Activated CD4-positive, alpha-beta T cell treated with anti-CD3 and anti-CD28 coated beads for 24 hours (primary cell): ENCODE measurements around the gene EFNA5.

ENCODE experiments used
- DNase-seq, 2 donors: peaks; one replicate each; pipeline ENCODE4 v3.0.0-alpha.2; 2020; ENCODE audit warnings: low read depth in 2 of 2

Gene EFNA5

GRCh38 chr5:107672211-107673038 lies 1.7 kb upstream of the EFNA5 start:
- DNase-seq = no peak

DNA sequence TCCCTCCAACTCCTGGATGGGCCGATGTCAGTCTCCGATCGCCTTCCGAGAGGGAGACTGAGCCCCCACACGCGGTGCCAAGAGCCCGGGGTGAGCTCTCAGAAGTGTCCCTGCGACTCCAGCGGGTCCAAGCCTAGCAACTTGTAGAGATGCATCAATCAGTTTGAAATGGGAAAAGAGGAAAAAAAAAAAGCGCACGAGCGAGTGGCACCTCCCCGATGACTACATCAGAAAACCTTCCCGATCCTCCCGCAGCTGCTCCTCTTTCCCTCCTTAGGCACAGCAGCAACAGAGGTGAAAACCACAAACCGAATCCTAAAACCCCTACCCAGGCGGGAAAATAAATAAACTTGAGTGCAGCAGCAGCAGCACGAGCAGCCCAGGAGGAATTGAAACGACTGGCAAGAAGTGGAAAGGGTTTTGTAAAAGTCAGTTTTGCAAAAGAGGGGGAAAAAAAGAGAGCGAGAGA lies 1.0 kb upstream of the EFNA5 start:
- DNase-seq = no peak

DNA sequence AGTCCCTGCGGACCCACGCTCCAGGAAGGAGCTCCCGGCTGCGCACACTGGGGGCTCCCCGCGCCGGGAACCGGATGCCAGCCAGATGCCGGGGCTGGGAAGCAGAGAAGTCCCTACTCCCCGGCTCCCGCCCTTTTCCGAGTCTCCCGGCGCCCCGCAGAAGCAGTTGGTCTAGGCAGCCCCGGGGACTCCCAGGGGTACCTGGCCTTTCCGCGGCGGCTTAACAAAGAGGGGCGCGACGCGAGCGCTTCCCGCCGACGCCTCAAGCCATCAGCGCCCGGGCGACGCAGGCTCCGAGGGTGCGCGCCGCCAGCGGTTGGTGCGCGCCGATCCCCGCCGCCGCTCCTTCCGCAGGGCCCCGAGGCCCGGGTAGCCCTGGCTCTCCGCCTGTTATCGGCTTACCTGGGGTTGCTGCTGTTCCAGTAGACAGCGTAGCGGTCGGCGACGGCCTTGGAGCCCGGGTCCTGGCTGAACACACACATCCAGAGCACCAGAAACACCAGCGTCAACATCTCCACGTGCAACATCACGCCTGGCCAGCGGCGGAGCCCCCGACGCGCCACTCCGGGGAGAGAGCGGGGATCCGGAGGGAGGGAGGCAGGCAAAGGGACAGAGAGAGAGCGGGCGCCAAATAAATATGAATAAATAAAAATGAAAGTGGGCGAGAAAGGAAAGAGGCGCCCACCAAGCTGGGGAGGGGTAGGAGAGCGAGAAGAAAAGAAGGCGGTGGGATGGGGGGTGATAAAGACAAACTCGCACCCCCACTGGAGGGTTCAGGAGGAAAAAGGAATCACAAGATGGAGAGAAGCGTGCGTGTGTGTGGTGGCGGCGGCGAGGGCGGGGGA lies 428 bp downstream of the EFNA5 start:
- no peak for DNase-seq

GRCh38 chr5:107669096-107670031 lies 1.4 kb downstream of the EFNA5 start:
- no peak for DNase-seq

DNA sequence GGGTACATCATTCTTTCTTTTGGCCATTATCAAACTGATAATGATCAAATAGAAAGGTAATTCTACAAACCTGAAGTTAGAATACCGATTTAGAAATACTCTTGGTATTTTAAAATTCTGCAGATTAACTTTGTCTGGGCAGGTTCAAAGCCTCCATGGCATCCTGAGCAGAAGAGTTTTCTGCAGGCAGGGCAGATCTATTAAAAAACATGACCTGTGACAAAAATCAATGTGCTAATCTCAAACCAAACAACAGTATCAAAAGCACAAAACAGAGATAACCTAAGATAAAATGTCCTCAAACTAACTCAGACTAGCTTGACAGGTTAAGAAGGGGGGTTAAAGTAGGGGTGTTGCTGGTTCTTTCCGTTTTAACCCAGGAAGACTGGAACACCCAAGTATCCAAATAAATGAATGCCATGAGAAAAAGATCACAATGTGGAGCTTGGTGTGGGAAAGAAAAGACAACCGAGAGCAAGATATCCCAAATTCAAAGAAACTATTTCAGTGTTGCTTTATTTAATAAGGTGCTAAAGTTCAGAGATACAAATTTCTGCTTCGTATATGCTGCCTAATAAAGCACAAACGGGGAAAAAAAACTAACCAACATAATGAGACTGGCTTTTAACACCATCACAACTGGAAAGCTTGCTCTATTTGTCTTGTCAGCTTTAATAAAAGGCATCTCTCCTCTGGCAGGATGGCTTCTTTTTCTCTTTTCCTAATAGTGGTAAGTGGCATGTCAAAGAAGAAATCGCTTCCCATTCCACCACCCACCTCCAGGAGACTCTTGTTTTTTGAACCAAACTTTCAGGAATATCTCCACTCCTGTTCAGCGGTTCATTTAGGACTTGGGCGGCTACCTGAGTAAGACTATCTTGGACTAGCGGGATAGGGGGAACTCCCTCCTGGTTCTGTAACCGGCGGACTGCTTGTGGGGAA lies 2.3 kb downstream of the EFNA5 start:
- DNase-seq = no peak

DNA sequence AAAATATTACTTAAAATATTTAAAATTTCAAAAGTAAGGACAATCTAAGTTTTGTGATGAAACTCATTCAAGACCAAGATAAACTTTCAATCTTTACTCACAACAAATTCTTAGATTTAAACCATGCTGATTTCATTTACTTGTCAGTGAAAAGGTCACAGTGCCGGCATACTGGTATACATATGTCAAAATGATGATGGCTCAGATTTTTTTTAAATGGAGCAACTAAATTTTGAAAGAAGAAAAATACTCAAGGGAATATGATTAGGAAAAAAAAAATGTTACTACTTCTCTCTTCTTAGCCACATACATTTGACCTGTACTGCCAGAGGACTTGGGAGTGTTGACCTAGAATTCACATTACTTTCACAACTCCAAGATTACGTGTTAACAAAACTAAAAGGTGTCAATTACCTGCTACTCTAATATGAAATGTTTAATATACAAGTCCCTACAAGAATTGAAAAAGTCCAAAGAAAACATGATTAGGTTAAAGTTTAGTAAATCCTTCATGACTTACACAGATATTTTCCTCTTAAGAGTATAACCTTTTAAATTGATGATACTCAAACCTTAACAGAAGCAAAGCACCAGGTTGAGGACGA lies 4.6 kb downstream of the EFNA5 start:
- no peak for DNase-seq

- DNase-seq = no peak
Measured at GRCh38 chr5:107665036-107665570, 5.6 kb downstream of the EFNA5 start.

DNA sequence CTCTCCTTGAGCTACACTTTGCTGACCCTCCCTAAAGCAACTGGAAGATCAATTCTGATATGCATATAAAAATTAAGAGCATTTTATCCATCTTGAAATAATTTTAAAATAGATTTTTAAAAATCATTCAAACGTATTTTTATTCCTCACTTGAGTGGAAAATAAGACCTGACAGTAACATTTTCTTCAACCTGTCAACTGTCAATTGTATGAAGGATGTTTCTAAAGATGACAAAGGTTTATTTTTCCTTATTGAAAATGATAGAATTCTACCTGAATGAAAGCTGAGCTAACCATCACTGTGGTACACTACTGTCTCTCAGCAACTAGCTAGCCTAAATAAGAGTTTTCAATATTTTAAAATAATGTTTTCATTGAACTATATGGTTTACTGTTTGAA lies 7.0 kb downstream of the EFNA5 start:
- DNase-seq = no peak

GRCh38 chr5:107661650-107662044 lies 9.1 kb downstream of the EFNA5 start:
- DNase-seq = no peak

DNA sequence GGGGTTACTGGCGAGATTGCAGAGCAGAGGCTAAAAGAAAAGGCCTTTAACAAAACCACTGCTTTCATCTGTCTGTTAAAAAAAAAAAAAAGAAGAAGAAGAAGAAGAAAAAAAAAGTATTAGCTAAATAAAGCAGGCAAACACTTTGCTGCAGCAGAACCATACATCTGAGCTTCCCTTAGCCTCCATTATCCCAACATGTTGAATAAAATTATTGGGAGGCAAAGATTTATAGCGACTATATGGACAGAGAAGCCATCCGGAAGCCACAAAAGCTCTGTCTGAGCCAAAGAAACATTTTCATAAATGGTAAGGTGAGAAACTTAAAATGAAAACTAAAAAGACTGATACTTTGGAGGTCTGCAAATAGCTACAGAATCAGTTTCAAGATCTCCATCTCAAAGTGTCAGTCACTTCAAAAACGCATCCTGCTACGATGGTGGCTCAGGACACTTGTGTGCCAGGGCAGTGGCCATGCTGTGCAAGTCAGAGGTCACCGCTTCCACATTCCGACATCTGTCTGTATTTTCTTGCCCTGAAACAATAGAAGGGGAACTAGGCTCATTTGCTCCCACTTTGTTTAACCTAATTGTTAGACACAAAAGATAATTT lies 9.6 kb downstream of the EFNA5 start:
- no peak for DNase-seq

- DNase-seq = no peak
Measured at GRCh38 chr5:107658528-107658927, 12.2 kb downstream of the EFNA5 start.

DNA sequence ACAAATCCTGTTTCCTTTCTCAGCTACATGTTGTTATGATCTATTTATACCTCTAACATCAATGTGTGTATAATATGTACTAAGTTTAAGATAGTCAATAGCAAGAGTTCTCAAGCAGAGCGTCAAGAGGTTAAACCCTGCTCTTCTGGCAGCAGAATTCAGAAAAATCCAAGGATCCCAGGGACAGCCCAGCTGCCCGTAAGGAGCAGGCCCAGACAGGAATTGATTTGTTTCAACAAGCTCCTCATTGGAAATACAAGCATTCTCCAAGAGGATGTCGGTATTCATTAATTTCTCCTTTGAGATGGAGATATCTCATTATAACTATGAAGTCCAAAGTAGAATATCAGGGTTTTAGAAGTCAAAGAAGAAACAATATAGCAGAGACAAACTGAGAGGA lies 14.9 kb downstream of the EFNA5 start:
- DNase-seq = no peak

DNA sequence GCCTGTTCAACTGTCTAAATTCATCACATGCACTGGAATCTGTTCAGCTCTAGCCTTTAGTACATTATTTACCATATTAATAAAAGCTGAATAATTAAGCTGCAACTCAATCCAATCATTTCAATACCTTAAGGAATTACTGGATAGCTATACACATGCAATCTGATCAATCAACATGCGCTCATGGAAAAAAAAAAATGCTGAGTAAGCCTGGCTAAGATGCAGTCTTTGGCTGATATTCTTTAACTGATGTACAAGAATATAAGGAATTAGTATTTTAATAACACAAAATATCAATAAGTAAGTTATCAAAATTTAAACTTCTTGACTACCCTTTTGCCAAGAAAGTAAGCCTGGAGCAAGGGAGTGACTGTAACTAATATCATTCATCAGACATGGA lies 15.9 kb downstream of the EFNA5 start:
- DNase-seq = no peak

DNA sequence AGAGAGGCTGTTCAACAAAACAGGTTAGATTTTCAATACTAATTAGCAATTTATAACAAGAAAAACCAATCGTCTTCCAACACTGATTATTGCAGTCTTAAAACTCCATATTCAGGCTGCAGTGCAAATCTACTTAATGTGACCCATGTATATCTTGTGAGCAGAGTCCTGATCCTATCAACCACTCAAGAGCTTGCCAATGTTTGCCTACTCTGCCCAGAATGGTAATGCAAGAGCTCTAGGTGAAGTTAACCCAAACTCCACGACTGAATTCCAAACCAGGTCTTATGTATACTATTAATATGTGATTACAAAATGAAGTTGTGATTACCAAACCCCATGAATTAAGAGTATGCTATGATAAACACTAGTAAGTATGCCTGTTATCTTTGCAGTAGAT lies 17.1 kb downstream of the EFNA5 start:
- DNase-seq = no peak

DNA sequence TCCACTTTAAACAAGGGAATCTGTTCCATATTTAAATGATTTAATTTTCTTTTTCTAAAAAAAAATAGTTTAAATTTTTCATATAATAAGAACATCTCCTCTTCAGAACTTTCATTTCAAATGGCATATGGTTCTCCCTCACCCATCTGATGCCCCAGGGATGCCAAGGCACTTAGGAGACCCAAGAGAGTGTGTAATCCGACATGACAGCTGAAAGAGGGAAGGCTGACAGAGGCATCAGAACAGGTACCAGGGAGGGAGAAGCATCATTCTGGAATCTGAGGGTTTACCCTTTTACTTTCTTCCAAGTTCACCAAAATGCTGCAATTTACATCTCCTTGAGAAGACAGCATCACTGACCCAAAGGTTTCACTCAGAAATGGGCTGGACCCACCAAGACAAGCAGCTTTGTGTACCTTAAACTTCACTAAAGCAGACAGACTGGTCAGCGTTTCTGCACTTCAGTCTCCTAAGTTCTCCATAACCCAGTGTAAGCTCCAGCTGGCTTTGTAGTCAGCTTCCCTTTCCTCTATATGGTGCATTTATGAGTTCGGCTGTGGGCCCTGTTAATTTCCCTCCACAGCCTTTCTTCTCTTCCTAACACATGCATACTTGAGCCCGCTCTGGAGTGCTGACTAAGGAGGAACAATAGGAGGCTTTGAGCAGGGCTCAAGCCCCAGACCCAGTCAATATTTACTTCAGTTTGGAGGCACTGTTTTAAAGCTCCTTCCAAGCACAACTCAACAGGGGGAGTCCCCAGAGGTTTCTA lies 17.7 kb downstream of the EFNA5 start:
- no peak for DNase-seq

DNA sequence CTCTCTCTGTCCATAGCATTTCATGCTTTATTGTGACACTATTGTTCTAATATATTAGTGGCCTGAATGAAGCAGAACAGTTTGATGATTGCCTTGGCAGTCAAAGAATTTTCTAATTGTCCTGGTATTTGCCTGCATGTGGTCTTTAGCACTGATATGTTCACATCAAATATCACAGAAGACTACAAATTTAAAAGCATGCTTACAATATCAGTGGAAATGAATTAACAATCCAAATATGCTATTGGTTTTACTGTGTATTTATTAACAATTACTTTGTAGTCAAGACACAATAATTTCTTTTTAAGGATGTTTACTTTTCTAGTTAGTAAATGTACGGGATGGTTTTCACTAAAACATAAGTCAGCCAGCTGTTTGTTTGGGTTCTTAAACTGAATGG lies 18.3 kb downstream of the EFNA5 start:
- DNase-seq = no peak

- no peak for DNase-seq
Measured at GRCh38 chr5:107651325-107651724, 19.4 kb downstream of the EFNA5 start.

- no peak for DNase-seq
Measured at GRCh38 chr5:107646418-107646817, 24.3 kb downstream of the EFNA5 start.

- DNase-seq = no peak
Measured at GRCh38 chr5:107640568-107640967, 30.2 kb downstream of the EFNA5 start.
